Measurements from ENCODE around the gene PLA1A.
"Not testable (repeated sequence)": the region's sequence is repeated elsewhere in the genome, so short reads cannot be mapped to it uniquely, and the experiment has no call there.

Gene PLA1A

GRCh38 chr3:119597548-119598288 lies at the start of gene PLA1A:
TSS of gene PLA1A (plus strand) at chr3:119597885. CDS start at chr3:119597914, 29 bp downstream.
- DNase-seq (ENCODE audit: low read depth): no peak

GRCh38 chr3:119548341-119548740 lies 49.3 kb upstream of the PLA1A start:
- DNase-seq (ENCODE audit: low read depth): no peak

GRCh38 chr3:119550192-119550910 lies 47.3 kb upstream of the PLA1A start:
- DNase-seq (ENCODE audit: low read depth): no peak

- no peak for DNase-seq (ENCODE audit: low read depth)
Measured at GRCh38 chr3:119551598-119551997, 46.1 kb upstream of the PLA1A start.

- DNase-seq (ENCODE audit: low read depth): not testable (repeated sequence)
Measured at GRCh38 chr3:119552928-119553327, 44.8 kb upstream of the PLA1A start.

GRCh38 chr3:119553823-119554415 lies 43.8 kb upstream of the PLA1A start:
- no peak for DNase-seq (ENCODE audit: low read depth)

GRCh38 chr3:119555309-119555735 lies 42.4 kb upstream of the PLA1A start:
- no peak for DNase-seq (ENCODE audit: low read depth)

- DNase-seq (ENCODE audit: low read depth): no peak
Measured at GRCh38 chr3:119555929-119556328, 41.8 kb upstream of the PLA1A start.

GRCh38 chr3:119557192-119557876 lies 40.4 kb upstream of the PLA1A start:
- no peak for DNase-seq (ENCODE audit: low read depth)

- DNase-seq (ENCODE audit: low read depth): no peak
Measured at GRCh38 chr3:119557877-119558269, 39.8 kb upstream of the PLA1A start.

GRCh38 chr3:119558626-119559317 lies 38.9 kb upstream of the PLA1A start:
- no peak for DNase-seq (ENCODE audit: low read depth)

GRCh38 chr3:119559441-119559963 lies 38.2 kb upstream of the PLA1A start, which contains the start of gene CD80:
TSS of gene CD80 (minus strand) at chr3:119559614. CDS start at chr3:119557728, 1,886 bp downstream.
- DNase-seq (ENCODE audit: low read depth): peak; percentile 11

- DNase-seq (ENCODE audit: low read depth): no peak
Measured at GRCh38 chr3:119560160-119560559, 37.5 kb upstream of the PLA1A start.

GRCh38 chr3:119562307-119562961 lies 35.3 kb upstream of the PLA1A start:
- DNase-seq (ENCODE audit: low read depth): no peak

GRCh38 chr3:119563334-119563733 lies 34.4 kb upstream of the PLA1A start:
- DNase-seq (ENCODE audit: low read depth): not testable (repeated sequence)

- DNase-seq (ENCODE audit: low read depth): no peak
Measured at GRCh38 chr3:119569156-119569555, 28.5 kb upstream of the PLA1A start.

GRCh38 chr3:119570229-119570628 lies 27.5 kb upstream of the PLA1A start:
- no peak for DNase-seq (ENCODE audit: low read depth)

- DNase-seq (ENCODE audit: low read depth): no peak
Measured at GRCh38 chr3:119571230-119571629, 26.5 kb upstream of the PLA1A start.

- no peak for DNase-seq (ENCODE audit: low read depth)
Measured at GRCh38 chr3:119571688-119572087, 26.0 kb upstream of the PLA1A start.

GRCh38 chr3:119575507-119575906 lies 22.2 kb upstream of the PLA1A start:
- no peak for DNase-seq (ENCODE audit: low read depth)

Data from GM04504 (cell line).